Measurements from ENCODE around the gene VWA1.

GRCh38 chr1:1388078-1388472 is 47.4 kb upstream of the VWA1 start:
- TF ChIP-seq CTCF (conservative IDR thresholded peaks at IDR 0.05; ENCODE audit: low read length): no peak
- TF ChIP-seq EZH2phosphoT487 (IDR thresholded peaks at IDR 0.05; ENCODE audit: borderline replicate concordance, low read depth, low read length): no peak

Measured in OCI-LY7 (cell line).